ENCODE results near the gene ADK. TPM values are rescaled to one million over a fixed set of nuclear protein-coding genes. Genes with fewer than 3 reads are reported as not detected.

The ADK gene
- total and polyA plus RNA-seq, 2 donors (not counting 1 experiment from before 2014, with no cell fraction given): 25.3 to 47.8 TPM

DNA sequence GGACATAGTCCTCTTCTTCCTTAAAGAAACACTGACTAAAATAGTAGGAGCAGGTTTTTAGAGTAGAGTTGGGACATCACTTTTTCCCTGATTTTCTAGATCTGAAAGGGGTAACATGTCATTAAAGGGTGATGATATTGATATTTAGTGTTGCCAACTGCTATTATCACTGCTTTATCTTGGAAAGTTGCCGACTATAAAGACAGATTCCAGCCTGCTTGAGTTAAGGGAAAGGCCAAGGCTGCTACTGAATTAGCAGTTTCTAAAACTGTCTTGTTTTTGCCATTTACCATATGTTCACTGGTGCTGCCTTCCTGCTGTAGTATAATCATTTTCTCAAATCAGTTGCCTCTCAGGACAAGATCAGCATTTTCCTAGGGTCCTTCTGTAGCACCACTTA is 30.1 kb upstream of the ADK start:
- Histone ChIP-seq H3K36me3 (ENCODE audit: control insufficient read depth, insufficient read depth, low read length) (peaks cover 22% of the 10 kb centered on the region), H3K4me2 (ENCODE audit: extremely low read depth, insufficient read depth, low read length) (no peak overlapping the region), H3K4me3 (replicated peaks in 1 of 4; ENCODE audit: control extremely low read depth in 1 of 4, insufficient read depth in 1 of 4, low read depth in 3 of 4, low read length in 4 of 4) (no peak overlapping the region), H3K4me1 (ENCODE audit: control insufficient read depth, extremely low read depth, insufficient read depth, low read length) (peaks cover 10% of the 10 kb centered on the region), H3K79me2 (ENCODE audit: control insufficient read depth, insufficient read depth, low read length) (no peaks in the 10 kb centered on the region), H3K9me3 (ENCODE audit: control insufficient read depth, insufficient read depth, low read depth, low read length) (no peaks in the 10 kb centered on the region), H3K27ac (ENCODE audit: insufficient read depth, low read length) (no peak overlapping the region), H3K27me3 (ENCODE audit: control insufficient read depth, insufficient read depth, low read length) (no peaks in the 10 kb centered on the region), H3K9ac (ENCODE audit: insufficient read depth, low read length) (no peak overlapping the region), H4K20me1 (ENCODE audit: control insufficient read depth, extremely low read depth, insufficient read depth, low read length) (no peaks in the 10 kb centered on the region), H2AFZ (ENCODE audit: low read length) (no peak overlapping the region)
- DNase-seq (ENCODE audit: low read depth in 2 of 2): peak in 1 of 2 donors; percentile 19
- no peak for TF ChIP-seq EZH2 (IDR thresholded peaks at IDR 0.05; ENCODE audit: low read length, missing control alignments)
- TF ChIP-seq, protein P1, sequence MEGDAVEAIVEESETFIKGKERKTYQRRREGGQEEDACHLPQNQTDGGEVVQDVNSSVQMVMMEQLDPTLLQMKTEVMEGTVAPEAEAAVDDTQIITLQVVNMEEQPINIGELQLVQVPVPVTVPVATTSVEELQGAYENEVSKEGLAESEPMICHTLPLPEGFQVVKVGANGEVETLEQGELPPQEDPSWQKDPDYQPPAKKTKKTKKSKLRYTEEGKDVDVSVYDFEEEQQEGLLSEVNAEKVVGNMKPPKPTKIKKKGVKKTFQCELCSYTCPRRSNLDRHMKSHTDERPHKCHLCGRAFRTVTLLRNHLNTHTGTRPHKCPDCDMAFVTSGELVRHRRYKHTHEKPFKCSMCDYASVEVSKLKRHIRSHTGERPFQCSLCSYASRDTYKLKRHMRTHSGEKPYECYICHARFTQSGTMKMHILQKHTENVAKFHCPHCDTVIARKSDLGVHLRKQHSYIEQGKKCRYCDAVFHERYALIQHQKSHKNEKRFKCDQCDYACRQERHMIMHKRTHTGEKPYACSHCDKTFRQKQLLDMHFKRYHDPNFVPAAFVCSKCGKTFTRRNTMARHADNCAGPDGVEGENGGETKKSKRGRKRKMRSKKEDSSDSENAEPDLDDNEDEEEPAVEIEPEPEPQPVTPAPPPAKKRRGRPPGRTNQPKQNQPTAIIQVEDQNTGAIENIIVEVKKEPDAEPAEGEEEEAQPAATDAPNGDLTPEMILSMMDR (conservative IDR thresholded peaks at IDR 0.05 in 1 of 2, IDR thresholded peaks at IDR 0.05 in 1 of 2; ENCODE audit: low read depth in 1 of 2, low read length in 2 of 2): no peak

DNA sequence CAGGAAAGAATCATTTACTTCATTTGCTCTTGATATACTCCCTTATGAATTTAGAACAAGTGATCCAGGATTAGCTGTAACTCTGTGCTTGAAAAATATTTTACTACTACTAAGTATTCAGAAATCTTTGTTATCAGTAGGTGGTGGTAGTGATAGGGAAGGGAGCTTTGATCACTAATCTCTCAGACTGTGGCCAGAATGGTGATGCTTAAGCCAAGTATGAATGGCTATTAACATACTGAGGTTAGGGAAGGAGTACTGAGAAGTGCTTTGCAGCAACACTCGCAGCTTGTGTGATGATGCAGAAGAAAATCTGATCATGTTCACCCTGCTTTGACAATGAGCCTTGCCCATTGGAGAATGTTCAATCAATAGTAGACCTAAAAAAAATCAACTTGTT is 29.7 kb upstream of the ADK start:
- peaks cover 10% of the 10 kb centered on the region for H3K4me1 ChIP-seq (ENCODE audit: control insufficient read depth, extremely low read depth, insufficient read depth, low read length)
- no peaks in the 10 kb centered on the region for H4K20me1 ChIP-seq (ENCODE audit: control insufficient read depth, extremely low read depth, insufficient read depth, low read length)
- TF ChIP-seq, protein P1 (conservative IDR thresholded peaks at IDR 0.05 in 1 of 2, IDR thresholded peaks at IDR 0.05 in 1 of 2; ENCODE audit: low read depth in 1 of 2, low read length in 2 of 2): no peak
- TF ChIP-seq EZH2 (IDR thresholded peaks at IDR 0.05; ENCODE audit: low read length, missing control alignments): no peak
- no peaks in the 10 kb centered on the region for H3K9me3 ChIP-seq (ENCODE audit: control insufficient read depth, insufficient read depth, low read depth, low read length)
- H3K27me3 ChIP-seq (ENCODE audit: control insufficient read depth, insufficient read depth, low read length): no peaks in the 10 kb centered on the region
- H3K27ac ChIP-seq (ENCODE audit: insufficient read depth, low read length): no peak overlapping the region
- no peaks in the 10 kb centered on the region for H3K79me2 ChIP-seq (ENCODE audit: control insufficient read depth, insufficient read depth, low read length)
- H3K36me3 ChIP-seq (ENCODE audit: control insufficient read depth, insufficient read depth, low read length): peaks cover 22% of the 10 kb centered on the region
- DNase-seq (ENCODE audit: low read depth in 2 of 2): peak in 1 of 2 donors; percentile 65
- no peak overlapping the region for H3K9ac ChIP-seq (ENCODE audit: insufficient read depth, low read length)
- no peak overlapping the region for H2AFZ ChIP-seq (ENCODE audit: low read length)
- no peak overlapping the region for H3K4me3 ChIP-seq (replicated peaks in 1 of 4; ENCODE audit: control extremely low read depth in 1 of 4, insufficient read depth in 1 of 4, low read depth in 3 of 4, low read length in 4 of 4)
- no peak overlapping the region for H3K4me2 ChIP-seq (ENCODE audit: extremely low read depth, insufficient read depth, low read length)

DNA sequence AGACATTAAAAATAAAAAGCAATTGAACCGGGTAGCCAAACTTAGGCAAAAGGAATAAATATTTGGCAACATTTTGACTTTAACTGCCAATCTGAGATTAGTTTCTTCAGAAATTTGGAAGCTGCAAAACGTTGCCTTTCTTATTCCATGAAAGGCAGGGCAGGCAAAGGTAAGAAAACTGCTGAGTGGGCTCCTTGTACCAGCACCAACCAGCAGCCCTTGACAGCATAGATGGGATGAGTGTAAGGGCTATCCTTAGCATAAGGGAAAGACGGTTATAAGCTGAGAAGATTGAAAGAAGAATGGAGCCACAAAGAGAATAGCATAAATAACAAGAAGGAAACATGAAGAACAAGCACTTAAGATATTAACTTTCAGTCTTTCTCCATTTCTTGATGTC is 29.0 kb upstream of the ADK start:
- Histone ChIP-seq H3K4me2 (ENCODE audit: extremely low read depth, insufficient read depth, low read length) (no peak overlapping the region), H3K9me3 (ENCODE audit: control insufficient read depth, insufficient read depth, low read depth, low read length) (no peaks in the 10 kb centered on the region), H3K9ac (ENCODE audit: insufficient read depth, low read length) (no peak overlapping the region), H3K36me3 (ENCODE audit: control insufficient read depth, insufficient read depth, low read length) (peaks cover 22% of the 10 kb centered on the region), H3K27me3 (ENCODE audit: control insufficient read depth, insufficient read depth, low read length) (no peaks in the 10 kb centered on the region), H3K27ac (ENCODE audit: insufficient read depth, low read length) (no peak overlapping the region), H4K20me1 (ENCODE audit: control insufficient read depth, extremely low read depth, insufficient read depth, low read length) (no peaks in the 10 kb centered on the region), H3K79me2 (ENCODE audit: control insufficient read depth, insufficient read depth, low read length) (no peaks in the 10 kb centered on the region), H3K4me3 (replicated peaks in 1 of 4; ENCODE audit: control extremely low read depth in 1 of 4, insufficient read depth in 1 of 4, low read depth in 3 of 4, low read length in 4 of 4) (no peak overlapping the region), H3K4me1 (ENCODE audit: control insufficient read depth, extremely low read depth, insufficient read depth, low read length) (peaks cover 10% of the 10 kb centered on the region), H2AFZ (ENCODE audit: low read length) (no peak overlapping the region)
- DNase-seq (ENCODE audit: low read depth in 2 of 2): no peak
- TF ChIP-seq, protein P1 (conservative IDR thresholded peaks at IDR 0.05 in 1 of 2, IDR thresholded peaks at IDR 0.05 in 1 of 2; ENCODE audit: low read depth in 1 of 2, low read length in 2 of 2): no peak
- TF ChIP-seq EZH2 (IDR thresholded peaks at IDR 0.05; ENCODE audit: low read length, missing control alignments): no peak

Measured in fibroblast of lung (primary cell).